Cardiac atrium fibroblast (primary cell): ENCODE data around the gene KRTAP4-16. TPM values are rescaled to one million over a fixed set of nuclear protein-coding genes. Genes with fewer than 3 reads are reported as not detected.

ENCODE experiments used
- total RNA-seq: library from RNA; depleted of rRNA; stranded (reverse); fragments of >200 nt; gene quantifications from 2 replicates; pipeline ENCODE4 v1.2.3, GENCODE V29; 2015

The KRTAP4-16 gene
- total RNA-seq, result not detected in 2 replicates

GRCh38 chr17:41101586-41102259 is at the start of gene KRTAP4-16:
TSS of gene KRTAP4-16 (minus strand) at chr17:41102209. CDS start at chr17:41102209, 0 bp downstream.

GRCh38 chr17:41149652-41149985 is 47.6 kb upstream of the KRTAP4-16 start, which contains the start of gene KRTAP4-5:
TSS of gene KRTAP4-5 (minus strand) at chr17:41149825. CDS start at chr17:41149767, 58 bp downstream.

GRCh38 chr17:41140360-41141131 is 38.5 kb upstream of the KRTAP4-16 start, which contains the start of gene KRTAP4-6:
TSS of gene KRTAP4-6 (minus strand) at chr17:41140544. CDS start at chr17:41140487, 57 bp downstream.

GRCh38 chr17:41123991-41124371 is 22.0 kb upstream of the KRTAP4-16 start, which contains the start of gene KRTAP4-12:
TSS of gene KRTAP4-12 (minus strand) at chr17:41124182. CDS start at chr17:41124122, 60 bp downstream.

GRCh38 chr17:41117846-41118386 is 15.9 kb upstream of the KRTAP4-16 start, which contains the start of gene KRTAP4-11:
TSS of gene KRTAP4-11 (minus strand) at chr17:41118373. CDS start at chr17:41118315, 58 bp downstream.

GRCh38 chr17:41105347-41105746 is 3.3 kb upstream of the KRTAP4-16 start, which contains the start of gene KRTAP4-9:
TSS of gene KRTAP4-9 (plus strand) at chr17:41105389. CDS start at chr17:41105389, 0 bp downstream.

GRCh38 chr17:41098042-41098441 is 4.0 kb downstream of the KRTAP4-16 start, which contains the start of gene KRTAP4-8:
TSS of gene KRTAP4-8 (minus strand) at chr17:41098142. CDS start at chr17:41098084, 58 bp downstream.

GRCh38 chr17:41084100-41084856 is 17.7 kb downstream of the KRTAP4-16 start, which contains the start of gene KRTAP4-7:
TSS of gene KRTAP4-7 (plus strand) at chr17:41084150. CDS start at chr17:41084207, 57 bp downstream.

GRCh38 chr17:41065829-41066624 is 36.0 kb downstream of the KRTAP4-16 start, which contains the start of gene KRTAP2-4:
TSS of gene KRTAP2-4 (minus strand) at chr17:41065879. CDS start at chr17:41065845, 34 bp downstream.

GRCh38 chr17:41060052-41060604 is 41.9 kb downstream of the KRTAP4-16 start, which contains the start of gene KRTAP2-3:
TSS of gene KRTAP2-3 (minus strand) at chr17:41060114. CDS start at chr17:41060050, 64 bp downstream.

GRCh38 chr17:41055130-41055529 is 46.9 kb downstream of the KRTAP4-16 start, which contains the start of gene KRTAP2-2:
TSS of gene KRTAP2-2 (minus strand) at chr17:41055230. CDS start at chr17:41055211, 19 bp downstream.

Other genes starting within 250 kb of the KRTAP4-16 start
- not detected in 2 replicates for gene KRT12, start 235.0 kb downstream of the KRTAP4-16 start, total RNA-seq
- not detected in 2 replicates for gene KRT20, start 217.0 kb downstream of the KRTAP4-16 start, total RNA-seq
- not detected in 2 replicates for gene KRT23, start 164.6 kb downstream of the KRTAP4-16 start, total RNA-seq
- gene KRT39, start 135.3 kb downstream of the KRTAP4-16 start, total RNA-seq, result not detected in 2 replicates
- not detected in 2 replicates for gene KRT40, start 117.9 kb downstream of the KRTAP4-16 start, total RNA-seq
- not detected in 2 replicates for gene KRTAP3-3, start 108.0 kb downstream of the KRTAP4-16 start, total RNA-seq
- gene KRTAP3-2, start 102.3 kb downstream of the KRTAP4-16 start, total RNA-seq, result not detected in 2 replicates
- gene KRTAP3-1, start 93.1 kb downstream of the KRTAP4-16 start, total RNA-seq, result not detected in 2 replicates
- gene KRTAP1-5, start 75.0 kb downstream of the KRTAP4-16 start, total RNA-seq, result not detected in 2 replicates
- gene KRTAP1-4, start 72.0 kb downstream of the KRTAP4-16 start, total RNA-seq, result not detected in 2 replicates
- not detected in 2 replicates for gene KRTAP1-3, start 67.3 kb downstream of the KRTAP4-16 start, total RNA-seq
- gene KRTAP1-1, start 60.8 kb downstream of the KRTAP4-16 start, total RNA-seq, result not detected in 2 replicates
- gene KRTAP2-1, start 54.9 kb downstream of the KRTAP4-16 start, total RNA-seq, result not detected in 2 replicates
- gene KRTAP2-2, start 47.0 kb downstream of the KRTAP4-16 start, total RNA-seq, result not detected in 2 replicates
- gene KRTAP2-3, start 42.1 kb downstream of the KRTAP4-16 start, total RNA-seq, result not detected in 2 replicates
- not detected in 2 replicates for gene KRTAP2-4, start 36.3 kb downstream of the KRTAP4-16 start, total RNA-seq
- not detected in 2 replicates for gene KRTAP4-7, start 18.1 kb downstream of the KRTAP4-16 start, total RNA-seq
- gene KRTAP4-8, start 4.1 kb downstream of the KRTAP4-16 start, total RNA-seq, result not detected in 2 replicates
- gene KRTAP4-9, start 3.2 kb upstream of the KRTAP4-16 start, total RNA-seq, result not detected in 2 replicates
- not detected in 2 replicates for gene KRTAP4-11, start 16.2 kb upstream of the KRTAP4-16 start, total RNA-seq
- gene KRTAP4-12, start 22.0 kb upstream of the KRTAP4-16 start, total RNA-seq, result not detected in 2 replicates
- not detected in 2 replicates for gene KRTAP4-6, start 38.3 kb upstream of the KRTAP4-16 start, total RNA-seq
- not detected in 2 replicates for gene KRTAP4-5, start 47.6 kb upstream of the KRTAP4-16 start, total RNA-seq
- not detected in 2 replicates for gene KRTAP4-4, start 58.5 kb upstream of the KRTAP4-16 start, total RNA-seq
- gene KRTAP4-3, start 66.0 kb upstream of the KRTAP4-16 start, total RNA-seq, result not detected in 2 replicates
- gene KRTAP4-2, start 76.0 kb upstream of the KRTAP4-16 start, total RNA-seq, result not detected in 2 replicates
- gene KRTAP4-1, start 82.7 kb upstream of the KRTAP4-16 start, total RNA-seq, result not detected in 2 replicates
- not detected in 2 replicates for gene KRTAP9-1, start 87.7 kb upstream of the KRTAP4-16 start, total RNA-seq
- not detected in 2 replicates for gene KRTAP9-2, start 124.4 kb upstream of the KRTAP4-16 start, total RNA-seq
- not detected in 2 replicates for gene KRTAP9-3, start 130.2 kb upstream of the KRTAP4-16 start, total RNA-seq
- gene KRTAP9-8, start 135.8 kb upstream of the KRTAP4-16 start, total RNA-seq, result not detected in 2 replicates
- not detected in 2 replicates for gene KRTAP9-4, start 147.5 kb upstream of the KRTAP4-16 start, total RNA-seq
- gene KRTAP9-9, start 153.2 kb upstream of the KRTAP4-16 start, total RNA-seq, result not detected in 2 replicates
- gene KRTAP9-6, start 163.2 kb upstream of the KRTAP4-16 start, total RNA-seq, result not detected in 2 replicates
- not detected in 2 replicates for gene KRTAP9-7, start 173.5 kb upstream of the KRTAP4-16 start, total RNA-seq
- gene KRTAP29-1, start 200.6 kb upstream of the KRTAP4-16 start, total RNA-seq, result not detected in 2 replicates
- not detected in 2 replicates for gene KRTAP16-1, start 207.1 kb upstream of the KRTAP4-16 start, total RNA-seq
- not detected in 2 replicates for gene KRTAP17-1, start 213.5 kb upstream of the KRTAP4-16 start, total RNA-seq
- gene KRT33A, start 248.6 kb upstream of the KRTAP4-16 start, total RNA-seq, result not detected in 2 replicates